ENCODE results near the gene VAPA. TPM values are rescaled to one million over a fixed set of nuclear protein-coding genes. Genes with fewer than 3 reads are reported as not detected.

Gene VAPA
- total and polyA plus RNA-seq, 2 of the 4 experiments (the other 2 are of a cell fraction), result 199 to 206 TPM

DNA sequence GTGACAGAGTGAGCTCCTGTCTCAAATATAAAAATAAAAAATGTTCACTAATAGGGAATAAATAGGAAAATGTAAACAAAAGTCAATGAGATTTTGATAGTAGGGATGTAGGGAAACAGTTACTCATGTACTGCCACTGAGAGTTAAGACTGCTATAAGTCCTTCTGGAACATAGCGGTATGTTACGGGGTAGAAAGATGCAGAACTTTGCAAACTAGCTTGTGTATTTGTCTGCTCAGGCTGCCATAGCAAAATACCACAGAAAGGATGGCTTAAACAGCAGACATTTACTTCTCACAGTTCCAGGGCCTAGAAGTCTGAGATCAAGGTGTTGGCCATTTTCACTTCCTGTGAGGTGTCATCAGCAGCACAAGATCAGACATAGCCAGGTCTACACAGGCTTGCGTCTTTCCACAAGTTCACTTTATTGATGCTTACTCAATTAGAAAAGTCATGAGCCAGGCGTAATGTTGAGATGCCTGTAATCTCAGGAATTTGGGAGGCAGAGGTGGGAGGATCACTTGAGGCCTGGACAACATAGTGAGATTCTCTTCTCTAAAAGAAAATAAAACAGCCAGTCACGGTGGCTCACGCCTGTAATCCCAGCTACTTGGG, 19.3 kb upstream of the VAPA start:
- no peak overlapping the region for H3K56ac ChIP-seq (ENCODE audit: extremely low read depth, insufficient read depth, low read length)
- no peak overlapping the region for H4K91ac ChIP-seq (ENCODE audit: insufficient read depth, low read depth, low read length)
- no peak overlapping the region for H2BK5ac ChIP-seq (ENCODE audit: low read depth, low read length, poor library complexity, severe bottlenecking)
- no peak overlapping the region for H4K5ac ChIP-seq (ENCODE audit: low read depth, low read length)
- in situ Hi-C loops (cut with MboI; ENCODE audit: low sequenced_read_pairs) (no loop called here), intact Hi-C loops (cut with micrococcal nuclease) (no loop called here), dilution Hi-C loops (cut with HindIII; ENCODE audit: low sequenced_read_pairs, unreplicated experiment) (no loop called here)
- no peak overlapping the region for H3K4ac ChIP-seq (ENCODE audit: low read depth, low read length)
- H3K9ac ChIP-seq (ENCODE audit: low read depth, low read length), result no peak overlapping the region
- H3K23ac ChIP-seq (ENCODE audit: low read depth, low read length), result no peak overlapping the region
- H3K4me1 ChIP-seq (ENCODE audit: control insufficient read depth, insufficient read depth, low read length), result no peaks in the 10 kb centered on the region
- H2BK20ac ChIP-seq (ENCODE audit: low read depth, low read length), result no peak overlapping the region
- H2BK15ac ChIP-seq (ENCODE audit: low read depth, low read length), result no peak overlapping the region
- H3K18ac ChIP-seq (ENCODE audit: low read depth, low read length), result no peak overlapping the region
- no peak overlapping the region for H3K4me3 ChIP-seq (ENCODE audit: insufficient read depth, low read depth, low read length)
- no peak overlapping the region for H3K27ac ChIP-seq (ENCODE audit: insufficient read depth, low read length)
- no peak overlapping the region for H2AK5ac ChIP-seq (ENCODE audit: low read depth, low read length)
- no peak overlapping the region for H3K14ac ChIP-seq (replicated peaks; ENCODE audit: low read depth, low read length)
- H3K9me1 ChIP-seq (ENCODE audit: insufficient read depth, low read length), result no peaks in the 10 kb centered on the region; the same call in none of the 2 replicates
- ChIA-PET POLR2A (ENCODE audit: unreplicated experiment) (no interaction called here), CTCF (no interaction called here)
- H4K8ac ChIP-seq (ENCODE audit: low read depth in 2 of 2, low read length in 2 of 2), result no peak overlapping the region
- H2AK9ac ChIP-seq (replicated peaks; ENCODE audit: low read depth, low read length, poor library complexity), result no peak overlapping the region
- no peaks in the 10 kb centered on the region for H3K36me3 ChIP-seq (ENCODE audit: control insufficient read depth, insufficient read depth, low read length)
- no peaks in the 10 kb centered on the region for H3K79me1 ChIP-seq (ENCODE audit: low read depth in 1 of 2, low read length in 2 of 2)
- ATAC-seq (ENCODE audit: low read depth) (no peak), DNase-seq (no peak)
- TF ChIP-seq RFX5 (IDR thresholded peaks at IDR 0.05; ENCODE audit: low read depth, low read length), result no peak
- TF ChIP-seq, protein P1, sequence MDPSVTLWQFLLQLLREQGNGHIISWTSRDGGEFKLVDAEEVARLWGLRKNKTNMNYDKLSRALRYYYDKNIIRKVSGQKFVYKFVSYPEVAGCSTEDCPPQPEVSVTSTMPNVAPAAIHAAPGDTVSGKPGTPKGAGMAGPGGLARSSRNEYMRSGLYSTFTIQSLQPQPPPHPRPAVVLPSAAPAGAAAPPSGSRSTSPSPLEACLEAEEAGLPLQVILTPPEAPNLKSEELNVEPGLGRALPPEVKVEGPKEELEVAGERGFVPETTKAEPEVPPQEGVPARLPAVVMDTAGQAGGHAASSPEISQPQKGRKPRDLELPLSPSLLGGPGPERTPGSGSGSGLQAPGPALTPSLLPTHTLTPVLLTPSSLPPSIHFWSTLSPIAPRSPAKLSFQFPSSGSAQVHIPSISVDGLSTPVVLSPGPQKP (IDR thresholded peaks at IDR 0.05; ENCODE audit: borderline replicate concordance, low read depth, low read length), result no peak
- TF ChIP-seq CEBPB (IDR thresholded peaks at IDR 0.05; ENCODE audit: low read depth, low read length), result no peak
- TF ChIP-seq SMC3 (IDR thresholded peaks at IDR 0.05; ENCODE audit: low read depth, low read length), result no peak
- TF ChIP-seq MXI1 (IDR thresholded peaks at IDR 0.05; ENCODE audit: borderline replicate concordance, low read depth, low read length), result no peak
- TF ChIP-seq NFE2L2 (IDR thresholded peaks at IDR 0.05; ENCODE audit: low read depth, low read length), result no peak
- no peak for TF ChIP-seq FOS (IDR thresholded peaks at IDR 0.05; ENCODE audit: low read depth, low read length)
- no peak for TF ChIP-seq RAD21 (IDR thresholded peaks at IDR 0.05; ENCODE audit: low read length)
- no peak for TF ChIP-seq CHD1 (IDR thresholded peaks at IDR 0.05; ENCODE audit: low read depth, low read length)
- no peak for TF ChIP-seq MAZ (IDR thresholded peaks at IDR 0.05; ENCODE audit: borderline replicate concordance, low read depth, low read length)
- TF ChIP-seq, protein P2, sequence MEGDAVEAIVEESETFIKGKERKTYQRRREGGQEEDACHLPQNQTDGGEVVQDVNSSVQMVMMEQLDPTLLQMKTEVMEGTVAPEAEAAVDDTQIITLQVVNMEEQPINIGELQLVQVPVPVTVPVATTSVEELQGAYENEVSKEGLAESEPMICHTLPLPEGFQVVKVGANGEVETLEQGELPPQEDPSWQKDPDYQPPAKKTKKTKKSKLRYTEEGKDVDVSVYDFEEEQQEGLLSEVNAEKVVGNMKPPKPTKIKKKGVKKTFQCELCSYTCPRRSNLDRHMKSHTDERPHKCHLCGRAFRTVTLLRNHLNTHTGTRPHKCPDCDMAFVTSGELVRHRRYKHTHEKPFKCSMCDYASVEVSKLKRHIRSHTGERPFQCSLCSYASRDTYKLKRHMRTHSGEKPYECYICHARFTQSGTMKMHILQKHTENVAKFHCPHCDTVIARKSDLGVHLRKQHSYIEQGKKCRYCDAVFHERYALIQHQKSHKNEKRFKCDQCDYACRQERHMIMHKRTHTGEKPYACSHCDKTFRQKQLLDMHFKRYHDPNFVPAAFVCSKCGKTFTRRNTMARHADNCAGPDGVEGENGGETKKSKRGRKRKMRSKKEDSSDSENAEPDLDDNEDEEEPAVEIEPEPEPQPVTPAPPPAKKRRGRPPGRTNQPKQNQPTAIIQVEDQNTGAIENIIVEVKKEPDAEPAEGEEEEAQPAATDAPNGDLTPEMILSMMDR (conservative IDR thresholded peaks at IDR 0.05; ENCODE audit: low read depth, low read length), result no peak
- TF ChIP-seq RCOR1 (IDR thresholded peaks at IDR 0.05; ENCODE audit: insufficient replicate concordance, low read length), result no peak
- no peak for TF ChIP-seq POLR2A (IDR thresholded peaks at IDR 0.05; ENCODE audit: low read depth, low read length)
- TF ChIP-seq BHLHE40 (IDR thresholded peaks at IDR 0.05; ENCODE audit: low read depth, low read length), result no peak
- BruUV-seq (replicated peaks), result no TSS peak
- H3K9me3 ChIP-seq (ENCODE audit: control insufficient read depth, insufficient read depth, low read length), result no peaks in the 10 kb centered on the region
- H2AFZ ChIP-seq (replicated peaks; ENCODE audit: low read length, poor library complexity), result no peak overlapping the region
- WGBS, 2 experiments (ENCODE audit: extremely low coverage in 2 of 2, insufficient read length in 1 of 2), result 100% methylated on average over 1 of the region's 6 CpGs; no CpG with 5 or more reads in 1 of the 2 experiments
- H2BK120ac ChIP-seq (ENCODE audit: low read depth, low read length), result no peak overlapping the region
- H3K4me2 ChIP-seq (ENCODE audit: low read depth, low read length), result no peak overlapping the region
- no peaks in the 10 kb centered on the region for H4K20me1 ChIP-seq (ENCODE audit: insufficient read depth, low read length)
- no peaks in the 10 kb centered on the region for H3K27me3 ChIP-seq (ENCODE audit: control insufficient read depth, insufficient read depth, low read length)

Data from IMR-90 (cell line).